D721Med (cell line): ENCODE data around the gene NHLRC4.

Source experiments
- DNase-seq: peaks from one replicate; pipeline ENCODE4 v3.0.0; 2011; ENCODE audit warnings: low spot score; ENCODE audit not compliant: insufficient read length
- FAIRE-seq: peaks from 2 replicates; lab custom pipeline; 2011; peaks lifted over from hg19 to GRCh38; lab: Jason Lieb, UNC
- TF ChIP-seq, protein P1 (sequence below): IDR thresholded peaks from 2 replicates; pipeline ENCODE4 v1.5.1; 2012; ENCODE audit warnings: mild to moderate bottlenecking, control low read depth; ENCODE audit not compliant: insufficient read depth; ENCODE audit errors: missing control alignments

NHLRC4 gene

DNA sequence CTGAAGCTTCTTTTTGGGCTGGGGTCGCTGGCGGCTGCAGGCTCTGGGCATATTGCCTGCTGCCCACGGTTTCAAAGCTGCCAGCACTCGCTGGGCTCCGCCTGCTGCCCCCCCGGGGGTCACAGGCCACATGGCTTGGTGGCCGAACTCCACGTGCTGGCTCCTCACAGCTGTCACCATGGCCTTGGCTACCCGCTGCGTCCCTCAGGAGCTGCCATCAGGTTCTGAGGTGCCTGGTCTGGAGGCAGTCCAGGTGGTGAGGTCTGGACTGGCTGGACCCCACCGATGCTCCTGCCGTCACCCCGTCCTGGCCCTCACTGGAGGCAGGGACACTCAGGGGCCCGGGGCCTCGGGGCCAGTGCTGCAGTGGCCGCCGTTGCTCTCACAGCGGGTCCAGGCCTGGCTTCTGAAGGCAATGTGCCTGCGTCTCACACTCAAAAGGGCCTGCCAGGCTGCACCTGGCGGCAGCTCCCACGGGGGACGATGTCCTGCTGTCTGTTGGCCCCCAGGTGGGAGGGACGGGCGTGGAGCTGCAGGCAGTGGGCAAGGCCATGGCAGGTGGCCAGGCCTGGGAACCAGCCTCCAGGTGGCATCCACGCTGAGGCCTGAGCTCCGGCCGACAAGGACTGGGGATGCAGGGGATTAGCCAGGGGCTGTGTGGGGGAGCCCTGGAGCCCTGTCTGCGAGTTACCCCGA is 26.0 kb upstream of the NHLRC4 start:
- FAIRE-seq (no peak), DNase-seq (no peak)
- TF ChIP-seq, protein P1, sequence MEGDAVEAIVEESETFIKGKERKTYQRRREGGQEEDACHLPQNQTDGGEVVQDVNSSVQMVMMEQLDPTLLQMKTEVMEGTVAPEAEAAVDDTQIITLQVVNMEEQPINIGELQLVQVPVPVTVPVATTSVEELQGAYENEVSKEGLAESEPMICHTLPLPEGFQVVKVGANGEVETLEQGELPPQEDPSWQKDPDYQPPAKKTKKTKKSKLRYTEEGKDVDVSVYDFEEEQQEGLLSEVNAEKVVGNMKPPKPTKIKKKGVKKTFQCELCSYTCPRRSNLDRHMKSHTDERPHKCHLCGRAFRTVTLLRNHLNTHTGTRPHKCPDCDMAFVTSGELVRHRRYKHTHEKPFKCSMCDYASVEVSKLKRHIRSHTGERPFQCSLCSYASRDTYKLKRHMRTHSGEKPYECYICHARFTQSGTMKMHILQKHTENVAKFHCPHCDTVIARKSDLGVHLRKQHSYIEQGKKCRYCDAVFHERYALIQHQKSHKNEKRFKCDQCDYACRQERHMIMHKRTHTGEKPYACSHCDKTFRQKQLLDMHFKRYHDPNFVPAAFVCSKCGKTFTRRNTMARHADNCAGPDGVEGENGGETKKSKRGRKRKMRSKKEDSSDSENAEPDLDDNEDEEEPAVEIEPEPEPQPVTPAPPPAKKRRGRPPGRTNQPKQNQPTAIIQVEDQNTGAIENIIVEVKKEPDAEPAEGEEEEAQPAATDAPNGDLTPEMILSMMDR: no peak

DNA sequence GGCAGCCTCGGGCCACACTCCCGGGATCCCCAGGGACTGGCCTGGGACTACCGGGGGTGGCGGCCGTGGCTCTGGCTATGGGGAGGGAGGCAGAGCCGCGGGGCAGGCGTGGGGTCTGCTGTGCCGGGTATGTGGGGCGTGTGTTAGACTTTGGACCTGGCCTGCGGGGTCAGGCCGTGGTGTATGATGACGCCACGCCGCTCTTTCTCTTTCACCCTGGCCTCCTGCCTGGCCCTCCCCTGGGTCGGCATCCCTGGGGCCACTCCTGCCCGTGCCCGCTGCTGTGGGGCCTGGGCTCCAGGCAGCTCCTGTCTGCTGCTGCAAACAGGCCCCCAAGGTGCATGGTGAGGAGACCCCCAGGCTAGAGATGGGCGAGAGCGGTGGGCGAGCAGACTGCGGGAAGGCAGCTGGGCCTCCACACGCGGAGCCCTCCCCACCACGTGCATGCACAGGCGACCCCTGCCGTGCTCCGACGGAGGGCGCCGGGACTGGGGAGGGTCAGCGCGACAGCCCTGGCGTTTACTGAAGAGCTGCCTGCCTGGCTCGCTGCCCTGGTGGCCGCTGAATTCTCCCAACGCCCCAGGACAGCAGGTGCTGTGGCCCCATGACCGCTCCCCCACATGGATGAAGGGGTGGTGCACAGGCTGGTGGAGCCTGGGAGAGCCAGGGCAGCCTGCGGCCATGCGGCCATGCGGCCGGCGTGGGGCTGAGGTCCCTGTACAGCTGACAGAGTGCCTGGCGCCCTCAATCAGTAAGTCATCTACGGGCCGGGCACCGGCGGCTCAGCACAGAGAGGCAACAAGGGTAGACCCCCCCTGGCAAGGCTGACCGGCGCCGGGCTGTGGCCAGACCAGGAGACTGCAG is 23.3 kb upstream of the NHLRC4 start:
- no peak for DNase-seq
- TF ChIP-seq, protein P1: no peak
- FAIRE-seq: no peak

DNA sequence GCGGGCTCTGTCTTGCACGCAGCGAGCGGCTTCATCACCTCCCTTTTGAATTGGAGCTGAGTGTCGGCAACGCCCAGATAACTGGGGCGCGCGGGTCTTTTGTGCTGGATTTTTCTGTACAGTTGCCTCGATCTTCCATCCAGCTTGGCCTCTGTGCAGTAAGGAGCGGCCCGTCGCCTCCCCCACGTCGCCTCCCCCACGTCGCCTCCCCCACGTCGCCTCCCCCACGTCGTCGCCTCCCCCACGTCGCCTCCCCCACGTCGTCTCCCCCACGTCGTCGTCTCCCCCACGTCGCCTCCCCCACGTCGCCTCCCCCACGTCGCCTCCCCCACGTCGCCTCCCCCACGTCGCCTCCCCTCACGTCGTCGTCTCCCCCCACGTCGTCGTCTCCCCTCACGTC is 22.3 kb upstream of the NHLRC4 start:
- FAIRE-seq: no peak
- DNase-seq: no peak
- TF ChIP-seq, protein P1: no peak

DNA sequence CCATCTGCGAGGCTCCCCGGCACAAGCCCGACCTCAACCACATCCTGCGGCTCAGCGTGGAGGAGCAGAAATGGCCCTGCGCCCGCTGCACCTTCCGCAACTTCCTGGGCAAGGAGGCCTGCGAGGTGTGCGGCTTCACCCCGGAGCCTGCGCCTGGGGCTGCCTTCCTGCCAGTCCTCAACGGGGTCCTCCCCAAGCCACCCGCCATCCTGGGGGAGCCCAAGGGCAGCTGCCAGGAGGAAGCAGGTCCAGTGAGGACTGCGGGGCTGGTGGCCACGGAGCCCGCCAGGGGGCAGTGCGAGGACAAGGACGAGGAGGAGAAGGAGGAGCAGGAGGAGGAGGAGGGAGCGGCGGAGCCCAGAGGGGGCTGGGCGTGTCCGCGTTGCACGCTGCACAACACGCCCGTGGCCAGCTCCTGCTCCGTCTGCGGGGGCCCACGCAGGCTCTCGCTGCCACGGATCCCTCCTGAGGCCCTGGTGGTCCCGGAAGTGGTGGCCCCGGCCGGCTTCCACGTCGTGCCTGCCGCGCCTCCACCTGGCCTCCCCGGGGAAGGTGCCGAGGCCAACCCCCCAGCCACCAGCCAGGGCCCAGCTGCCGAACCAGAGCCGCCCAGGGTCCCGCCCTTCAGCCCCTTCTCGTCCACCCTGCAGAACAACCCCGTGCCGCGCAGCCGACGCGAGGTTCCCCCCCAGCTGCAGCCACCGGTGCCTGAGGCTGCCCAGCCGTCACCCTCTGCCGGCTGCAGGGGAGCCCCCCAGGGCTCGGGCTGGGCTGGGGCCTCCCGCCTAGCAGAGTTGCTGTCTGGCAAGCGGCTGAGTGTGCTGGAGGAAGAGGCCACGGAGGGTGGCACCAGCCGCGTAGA is 19.7 kb upstream of the NHLRC4 start:
- TF ChIP-seq, protein P1: no peak

DNA sequence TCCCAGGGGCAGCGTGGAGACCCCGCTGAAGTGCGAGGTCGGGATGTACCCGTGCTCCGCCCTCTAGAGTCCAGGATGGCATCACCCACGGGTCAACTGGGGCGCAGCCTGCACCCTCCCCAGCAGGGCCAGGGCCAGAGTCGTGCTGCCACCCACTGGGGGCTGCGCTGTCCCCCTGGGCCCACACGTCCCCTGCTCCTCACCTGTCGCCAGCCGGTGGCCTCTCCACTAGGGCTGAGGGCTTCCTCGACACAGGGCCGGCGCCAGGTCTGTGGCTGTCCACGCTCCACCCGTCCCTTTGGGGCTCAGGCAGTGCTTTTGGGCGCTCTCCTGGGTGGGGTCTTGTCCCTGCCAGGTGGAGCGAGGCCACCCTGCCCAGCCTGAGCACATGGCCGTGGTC is 18.2 kb upstream of the NHLRC4 start:
- DNase-seq (no peak), FAIRE-seq (no peak)
- TF ChIP-seq, protein P1: no peak

More for the DNA sequence above, 19.7 kb upstream of the NHLRC4 start:
- DNase-seq (no peak), FAIRE-seq (no peak)

DNA sequence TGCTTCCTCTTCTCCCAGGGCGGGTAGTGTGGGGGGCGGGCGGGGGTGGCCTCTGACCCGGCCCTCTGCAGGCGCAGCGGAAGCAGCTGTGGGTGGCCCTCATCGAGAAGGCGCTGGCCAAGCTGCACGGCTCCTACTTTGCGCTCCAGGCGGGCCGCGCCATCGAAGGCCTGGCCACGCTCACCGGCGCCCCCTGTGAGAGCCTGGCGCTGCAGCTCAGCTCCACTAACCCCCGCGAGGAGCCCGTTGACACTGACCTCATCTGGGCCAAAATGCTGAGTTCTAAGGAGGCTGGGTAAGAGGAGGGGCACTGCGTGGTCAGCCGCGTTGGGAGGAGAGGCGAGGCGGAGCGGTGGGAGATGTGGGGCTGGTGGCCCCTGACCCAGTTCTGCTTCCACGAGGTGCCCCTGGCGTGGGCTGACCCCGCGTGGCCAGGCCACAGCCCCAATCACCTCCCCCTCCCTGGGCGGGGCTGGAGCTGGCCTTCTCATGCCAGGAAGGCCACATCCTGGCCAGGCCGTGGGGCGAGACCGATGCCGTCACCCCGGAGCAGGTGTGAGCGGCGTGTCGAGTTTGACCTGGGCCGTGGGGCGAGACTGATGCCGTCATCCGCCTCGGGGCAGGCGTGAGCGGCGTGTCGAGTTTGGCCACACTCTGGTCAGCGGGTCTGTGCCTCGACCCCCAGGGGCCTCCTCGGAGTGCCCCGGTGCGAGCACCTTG is 17.1 kb upstream of the NHLRC4 start:
- DNase-seq (no peak), FAIRE-seq (no peak)

More for the DNA sequence above, 17.1 kb upstream of the NHLRC4 start:
- TF ChIP-seq, protein P1: no peak
